ENCODE measurements around the gene MYO3B.

The MYO3B gene

GRCh38 chr2:170300993-170301392, 123.0 kb downstream of the MYO3B start:
- Histone ChIP-seq H3K27me3 (replicated peaks; ENCODE audit: insufficient read depth, low read length) (no peaks in the 10 kb centered on the region), H3K36me3 (replicated peaks; ENCODE audit: insufficient read depth, low read length) (no peaks in the 10 kb centered on the region), H3K79me2 (ENCODE audit: low read length) (no peaks in the 10 kb centered on the region), H3K4me2 (ENCODE audit: low read depth, low read length) (no peak overlapping the region), H3K4me3 (ENCODE audit: low read length) (no peak overlapping the region), H3K9me2 (replicated peaks; ENCODE audit: insufficient read depth, low read length) (no peaks in the 10 kb centered on the region), H3F3A (ENCODE audit: insufficient read depth, low read length) (no peaks in the 10 kb centered on the region), H3K27ac (ENCODE audit: low read length) (no peak overlapping the region), H3K4me1 (ENCODE audit: low read length) (peaks cover 6% of the 10 kb centered on the region), H4K20me1 (ENCODE audit: insufficient read depth, low read length) (no peaks in the 10 kb centered on the region), H2AFZ (ENCODE audit: low read length) (no peak overlapping the region), H3K9me3 (replicated peaks; ENCODE audit: insufficient read depth, low read length) (no peaks in the 10 kb centered on the region), H3K9ac (ENCODE audit: low read length) (no peak overlapping the region)
- no peak for DNase-seq
- TF ChIP-seq EZH2phosphoT487 (IDR thresholded peaks at IDR 0.05; ENCODE audit: low read length) (no peak), EZH2 (optimal IDR thresholded peaks at IDR 0.05; ENCODE audit: low read depth, low read length) (no peak)
- TF ChIP-seq, protein P1, sequence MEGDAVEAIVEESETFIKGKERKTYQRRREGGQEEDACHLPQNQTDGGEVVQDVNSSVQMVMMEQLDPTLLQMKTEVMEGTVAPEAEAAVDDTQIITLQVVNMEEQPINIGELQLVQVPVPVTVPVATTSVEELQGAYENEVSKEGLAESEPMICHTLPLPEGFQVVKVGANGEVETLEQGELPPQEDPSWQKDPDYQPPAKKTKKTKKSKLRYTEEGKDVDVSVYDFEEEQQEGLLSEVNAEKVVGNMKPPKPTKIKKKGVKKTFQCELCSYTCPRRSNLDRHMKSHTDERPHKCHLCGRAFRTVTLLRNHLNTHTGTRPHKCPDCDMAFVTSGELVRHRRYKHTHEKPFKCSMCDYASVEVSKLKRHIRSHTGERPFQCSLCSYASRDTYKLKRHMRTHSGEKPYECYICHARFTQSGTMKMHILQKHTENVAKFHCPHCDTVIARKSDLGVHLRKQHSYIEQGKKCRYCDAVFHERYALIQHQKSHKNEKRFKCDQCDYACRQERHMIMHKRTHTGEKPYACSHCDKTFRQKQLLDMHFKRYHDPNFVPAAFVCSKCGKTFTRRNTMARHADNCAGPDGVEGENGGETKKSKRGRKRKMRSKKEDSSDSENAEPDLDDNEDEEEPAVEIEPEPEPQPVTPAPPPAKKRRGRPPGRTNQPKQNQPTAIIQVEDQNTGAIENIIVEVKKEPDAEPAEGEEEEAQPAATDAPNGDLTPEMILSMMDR (IDR thresholded peaks at IDR 0.05; ENCODE audit: low read length) = no peak

DNA sequence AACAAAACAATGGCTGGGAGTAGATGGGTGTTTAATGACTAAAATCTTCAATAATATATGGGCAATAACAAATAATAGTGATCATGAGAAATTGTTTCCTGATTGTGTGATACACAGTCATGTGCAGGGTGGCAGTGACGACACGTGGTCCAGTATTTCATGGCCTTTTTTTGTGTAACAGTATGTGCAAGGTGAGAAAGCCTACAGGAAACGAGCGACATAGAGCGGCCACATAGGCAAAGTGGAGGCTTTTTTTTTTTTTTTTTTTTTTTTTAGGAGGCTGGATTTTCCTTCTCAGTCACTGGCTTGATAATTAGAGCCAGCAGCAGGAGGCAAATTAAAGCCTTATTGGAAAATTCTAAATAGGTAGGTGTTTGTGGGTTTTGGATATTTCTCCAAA, 123.7 kb downstream of the MYO3B start:
- H2AFZ ChIP-seq (ENCODE audit: low read length) = no peak overlapping the region
- H3K9me2 ChIP-seq (replicated peaks; ENCODE audit: insufficient read depth, low read length) = no peaks in the 10 kb centered on the region
- TF ChIP-seq EZH2 (optimal IDR thresholded peaks at IDR 0.05; ENCODE audit: low read depth, low read length) = no peak
- TF ChIP-seq EZH2phosphoT487 (IDR thresholded peaks at IDR 0.05; ENCODE audit: low read length) = no peak
- TF ChIP-seq, protein P1 (IDR thresholded peaks at IDR 0.05; ENCODE audit: low read length) = no peak
- H3K79me2 ChIP-seq (ENCODE audit: low read length) = no peaks in the 10 kb centered on the region
- DNase-seq = no peak
- H3K4me1 ChIP-seq (ENCODE audit: low read length) = peaks cover 6% of the 10 kb centered on the region
- no peaks in the 10 kb centered on the region for H3F3A ChIP-seq (ENCODE audit: insufficient read depth, low read length)
- H4K20me1 ChIP-seq (ENCODE audit: insufficient read depth, low read length) = no peaks in the 10 kb centered on the region
- no peaks in the 10 kb centered on the region for H3K9me3 ChIP-seq (replicated peaks; ENCODE audit: insufficient read depth, low read length)
- H3K9ac ChIP-seq (ENCODE audit: low read length) = no peak overlapping the region
- H3K4me2 ChIP-seq (ENCODE audit: low read depth, low read length) = no peak overlapping the region
- no peaks in the 10 kb centered on the region for H3K27me3 ChIP-seq (replicated peaks; ENCODE audit: insufficient read depth, low read length)
- H3K4me3 ChIP-seq (ENCODE audit: low read length) = no peak overlapping the region
- no peak overlapping the region for H3K27ac ChIP-seq (ENCODE audit: low read length)
- no peaks in the 10 kb centered on the region for H3K36me3 ChIP-seq (replicated peaks; ENCODE audit: insufficient read depth, low read length)

GRCh38 chr2:170305711-170306110, 127.8 kb downstream of the MYO3B start:
- TF ChIP-seq, protein P1 (IDR thresholded peaks at IDR 0.05; ENCODE audit: low read length) = no peak
- TF ChIP-seq EZH2 (optimal IDR thresholded peaks at IDR 0.05; ENCODE audit: low read depth, low read length) = no peak
- TF ChIP-seq EZH2phosphoT487 (IDR thresholded peaks at IDR 0.05; ENCODE audit: low read length) = no peak
- no peak overlapping the region for H2AFZ ChIP-seq (ENCODE audit: low read length)

More at GRCh38 chr2:170305711-170306110, 127.8 kb downstream of the MYO3B start:
- no peaks in the 10 kb centered on the region for H3K4me1 ChIP-seq (ENCODE audit: low read length)
- no peaks in the 10 kb centered on the region for H3K79me2 ChIP-seq (ENCODE audit: low read length)
- no peaks in the 10 kb centered on the region for H3K36me3 ChIP-seq (replicated peaks; ENCODE audit: insufficient read depth, low read length)
- H3K9me2 ChIP-seq (replicated peaks; ENCODE audit: insufficient read depth, low read length) = no peaks in the 10 kb centered on the region
- H4K20me1 ChIP-seq (ENCODE audit: insufficient read depth, low read length) = no peaks in the 10 kb centered on the region
- H3K27ac ChIP-seq (ENCODE audit: low read length) = no peak overlapping the region
- no peak for DNase-seq
- H3K9ac ChIP-seq (ENCODE audit: low read length) = no peak overlapping the region
- no peak overlapping the region for H3K4me3 ChIP-seq (ENCODE audit: low read length)
- no peak overlapping the region for H3K4me2 ChIP-seq (ENCODE audit: low read depth, low read length)
- H3F3A ChIP-seq (ENCODE audit: insufficient read depth, low read length) = no peaks in the 10 kb centered on the region
- H3K9me3 ChIP-seq (replicated peaks; ENCODE audit: insufficient read depth, low read length) = no peaks in the 10 kb centered on the region
- no peaks in the 10 kb centered on the region for H3K27me3 ChIP-seq (replicated peaks; ENCODE audit: insufficient read depth, low read length)
